Gastroesophageal sphincter (tissue), 3 donors: ENCODE results near the gene CLSTN1.

Source experiments
- EP300 ChIP-seq: sonication (generic); formaldehyde crosslinking; IDR thresholded peaks from one replicate; pipeline ENCODE4 v1.6.1; 2017; ENCODE audit warnings: antibody characterized with exemption, mild to moderate bottlenecking
- POLR2A ChIP-seq, 2 donors: fragments of 450-650 bp; IDR thresholded peaks; one replicate each; pipeline ENCODE4 v1.6.1; 2017; ENCODE audit warnings: antibody characterized with exemption in 2 of 2, mild to moderate bottlenecking in 2 of 2, moderate library complexity in 1 of 2
- TF ChIP-seq, protein P1 (sequence below), 4 experiments: fragments of 200-600 bp in 2 of 4; fragments of 450-650 bp in 2 of 4; sonication (generic) in 1 of 4; IDR thresholded peaks; one replicate each; pipeline ENCODE4 v1.5.1; 2017 to 2019; ENCODE audit warnings: antibody characterized with exemption in 4 of 4, mild to moderate bottlenecking in 2 of 4, moderate library complexity in 2 of 4

DNA sequence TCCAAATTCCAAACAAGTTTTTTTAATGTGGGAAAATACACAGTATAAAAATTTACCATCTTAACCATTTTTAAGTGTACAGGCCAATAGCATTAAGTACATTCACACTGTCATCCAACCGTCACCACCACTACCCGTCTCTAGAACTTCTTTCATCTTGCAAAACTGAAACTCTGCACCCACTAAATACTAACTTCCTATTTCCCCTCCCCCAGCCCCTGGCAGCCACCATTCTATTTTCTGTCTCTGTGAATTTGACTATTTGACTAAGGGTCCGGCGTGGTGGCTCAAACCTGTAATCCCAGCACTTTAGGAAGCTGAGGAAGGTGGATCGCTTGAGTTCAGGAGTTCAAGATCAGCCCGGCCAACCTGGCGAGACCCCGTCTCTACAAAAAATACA lies 36.1 kb downstream of the CLSTN1 start:
- TF ChIP-seq, protein P1, sequence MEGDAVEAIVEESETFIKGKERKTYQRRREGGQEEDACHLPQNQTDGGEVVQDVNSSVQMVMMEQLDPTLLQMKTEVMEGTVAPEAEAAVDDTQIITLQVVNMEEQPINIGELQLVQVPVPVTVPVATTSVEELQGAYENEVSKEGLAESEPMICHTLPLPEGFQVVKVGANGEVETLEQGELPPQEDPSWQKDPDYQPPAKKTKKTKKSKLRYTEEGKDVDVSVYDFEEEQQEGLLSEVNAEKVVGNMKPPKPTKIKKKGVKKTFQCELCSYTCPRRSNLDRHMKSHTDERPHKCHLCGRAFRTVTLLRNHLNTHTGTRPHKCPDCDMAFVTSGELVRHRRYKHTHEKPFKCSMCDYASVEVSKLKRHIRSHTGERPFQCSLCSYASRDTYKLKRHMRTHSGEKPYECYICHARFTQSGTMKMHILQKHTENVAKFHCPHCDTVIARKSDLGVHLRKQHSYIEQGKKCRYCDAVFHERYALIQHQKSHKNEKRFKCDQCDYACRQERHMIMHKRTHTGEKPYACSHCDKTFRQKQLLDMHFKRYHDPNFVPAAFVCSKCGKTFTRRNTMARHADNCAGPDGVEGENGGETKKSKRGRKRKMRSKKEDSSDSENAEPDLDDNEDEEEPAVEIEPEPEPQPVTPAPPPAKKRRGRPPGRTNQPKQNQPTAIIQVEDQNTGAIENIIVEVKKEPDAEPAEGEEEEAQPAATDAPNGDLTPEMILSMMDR (IDR thresholded peaks at IDR 0.05), result no peak
- no peak for TF ChIP-seq EP300
- TF ChIP-seq POLR2A (IDR thresholded peaks at IDR 0.05), result no peak
